ENCODE data around the gene AP4S1. TPM values are rescaled to one million over a fixed set of nuclear protein-coding genes. Genes with fewer than 3 reads are reported as not detected.
A peak's percentile ranks its signal among the peaks of the same experiment; 100 is the strongest.

Gene AP4S1
- total and polyA plus RNA-seq, 10 donors: 6.4 to 22.9 (median 13.2) TPM

- 71 to 78% (median 77%) methylated on average over 4 of the region's 4 CpGs for WGBS, 5 donors
- DNase-seq: no peak
Measured at GRCh38 chr14:31021576-31021949, 3.9 kb upstream of the AP4S1 start.

GRCh38 chr14:31022386-31022785 is 3.1 kb upstream of the AP4S1 start:
- Histone ChIP-seq H3K9me3 (no peaks in the 10 kb centered on the region), H3K4me3 (no peak overlapping the region), H3K27ac (peak overlapping the region in 3 of 8 donors; percentile 12 to 99 (median 98)), H3K36me3 (peaks cover 0 to 40% (median 0%) of the 10 kb centered on the region in 6 donors), H3K27me3 (replicated peaks in 1 of 7) (no peaks in the 10 kb centered on the region), H3K4me1 (peaks cover 24 to 86% (median 47%) of the 10 kb centered on the region in 6 donors)
- WGBS, 5 donors: 46 to 99% (median 80%) methylated on average over 2 of the region's 2 CpGs
- intact Hi-C loops (cut with DNase I; ENCODE audit: low total_unique reads): no loop called here
- DNase-seq: no peak
- TF ChIP-seq POLR2AphosphoS5 (IDR thresholded peaks at IDR 0.05): no peak
- no peak for TF ChIP-seq CTCF (IDR thresholded peaks at IDR 0.05 in 8 of 11, conservative IDR thresholded peaks at IDR 0.05 in 3 of 11)
- no peak for TF ChIP-seq POLR2A (IDR thresholded peaks at IDR 0.05)

More at GRCh38 chr14:31021576-31021949, 3.9 kb upstream of the AP4S1 start:
- TF ChIP-seq POLR2AphosphoS5 (IDR thresholded peaks at IDR 0.05): no peak
- no peak for TF ChIP-seq CTCF (IDR thresholded peaks at IDR 0.05 in 8 of 11, conservative IDR thresholded peaks at IDR 0.05 in 3 of 11)
- no peak for TF ChIP-seq POLR2A (IDR thresholded peaks at IDR 0.05)
- Histone ChIP-seq H3K4me1 (peaks cover 21 to 83% (median 44%) of the 10 kb centered on the region in 6 donors), H3K27ac (peak overlapping the region in 7 of 8 donors; percentile 12 to 55 (median 43)), H3K4me3 (no peak overlapping the region), H3K36me3 (peaks cover 0 to 47% (median 0%) of the 10 kb centered on the region in 6 donors), H3K27me3 (replicated peaks in 1 of 7) (no peaks in the 10 kb centered on the region), H3K9me3 (no peaks in the 10 kb centered on the region)
- intact Hi-C loops (cut with DNase I; ENCODE audit: low total_unique reads): no loop called here

GRCh38 chr14:31024010-31024480 is 1.4 kb upstream of the AP4S1 start:
- H3K9me3 ChIP-seq: no peaks in the 10 kb centered on the region
- intact Hi-C loops (cut with DNase I; ENCODE audit: low total_unique reads): no loop called here
- peak overlapping the region in 6 of 8 donors; percentile 23 to 100 (median 98) for H3K27ac ChIP-seq
- no peak for TF ChIP-seq POLR2AphosphoS5 (IDR thresholded peaks at IDR 0.05)
- no peak for TF ChIP-seq POLR2A (IDR thresholded peaks at IDR 0.05)
- no peak for TF ChIP-seq CTCF (IDR thresholded peaks at IDR 0.05 in 8 of 11, conservative IDR thresholded peaks at IDR 0.05 in 3 of 11)
- DNase-seq: no peak
- peaks cover 26 to 85% (median 47%) of the 10 kb centered on the region in 6 donors for H3K4me1 ChIP-seq
- H3K27me3 ChIP-seq (replicated peaks in 1 of 7): no peaks in the 10 kb centered on the region
- peaks cover 0 to 23% (median 0%) of the 10 kb centered on the region in 6 donors for H3K36me3 ChIP-seq
- peak overlapping the region in 4 of 8 donors; percentile 10 to 95 (median 88) for H3K4me3 ChIP-seq

- TF ChIP-seq POLR2A (IDR thresholded peaks at IDR 0.05) (no peak), POLR2AphosphoS5 (IDR thresholded peaks at IDR 0.05) (no peak), CTCF (IDR thresholded peaks at IDR 0.05 in 8 of 11, conservative IDR thresholded peaks at IDR 0.05 in 3 of 11) (no peak)
- H3K36me3 ChIP-seq: peaks cover 0 to 16% (median 0%) of the 10 kb centered on the region in 6 donors
- 6 to 11% (median 9%) methylated on average over 11 of the region's 11 CpGs for WGBS, 5 donors
- peaks cover 26 to 78% (median 44%) of the 10 kb centered on the region in 6 donors for H3K4me1 ChIP-seq
- peak overlapping the region; percentile 94 to 100 (median 98) for H3K27ac ChIP-seq
- H3K4me3 ChIP-seq: peak overlapping the region; percentile 84 to 95 (median 91)
- H3K9me3 ChIP-seq: no peaks in the 10 kb centered on the region
- intact Hi-C loops (cut with DNase I; ENCODE audit: low total_unique reads): no loop called here
- no peak for DNase-seq
- no peaks in the 10 kb centered on the region for H3K27me3 ChIP-seq (replicated peaks in 1 of 7)
Measured at GRCh38 chr14:31024577-31025366, 677 bp upstream of the AP4S1 start.
